Fibroblast of skin of abdomen (primary cell): ENCODE measurements around the gene SERTAD1.

Experiments
- DNase-seq: peaks from one replicate; pipeline ENCODE4 v3.0.0-alpha.2; 2013

The SERTAD1 gene

DNA sequence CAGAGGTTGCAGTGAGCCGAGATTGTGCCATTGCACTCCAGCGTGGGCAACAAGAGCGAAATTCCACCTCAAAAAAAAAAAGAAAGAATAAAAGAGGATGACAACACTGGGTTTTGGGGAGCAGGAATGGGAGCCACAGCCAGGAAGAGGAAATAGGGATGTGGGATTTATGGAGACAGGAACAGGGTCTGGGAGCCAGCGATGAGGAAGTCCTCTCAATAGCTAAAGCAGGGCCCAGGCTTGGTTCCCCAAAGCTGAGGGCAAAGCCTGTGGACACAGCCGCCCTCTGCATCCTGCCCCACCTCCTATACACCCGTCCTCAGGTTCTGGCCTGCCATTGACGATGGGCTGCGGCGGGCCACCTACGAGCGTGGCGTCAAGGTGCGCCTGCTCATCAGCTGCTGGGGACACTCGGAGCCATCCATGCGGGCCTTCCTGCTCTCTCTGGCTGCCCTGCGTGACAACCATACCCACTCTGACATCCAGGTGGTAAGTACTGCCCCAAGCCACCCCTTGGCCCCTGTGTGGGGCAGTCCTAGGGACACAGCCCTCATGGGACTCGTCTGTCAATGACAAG, 49.4 kb downstream of the SERTAD1 start:
- DNase-seq, result no peak

DNA sequence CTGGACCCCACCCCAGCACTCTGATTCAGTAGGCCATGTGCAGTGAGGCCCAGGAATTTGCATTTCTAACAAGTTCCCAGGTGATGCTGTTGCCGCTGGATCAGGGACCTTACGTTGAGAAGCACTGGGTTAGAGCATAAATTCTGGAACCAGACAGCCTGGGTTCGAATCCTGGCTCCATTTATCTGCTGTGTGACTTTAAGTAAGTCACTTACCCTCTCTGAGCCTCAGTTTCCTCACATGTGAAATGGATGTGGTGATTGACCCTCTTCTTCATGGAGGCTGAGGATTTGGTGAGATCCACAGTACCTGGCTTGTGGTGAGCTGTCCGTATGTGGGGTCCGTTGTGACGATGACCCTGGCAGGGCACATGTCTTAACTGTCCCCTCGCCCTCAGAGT, 51.7 kb downstream of the SERTAD1 start:
- DNase-seq, result no peak

DNA sequence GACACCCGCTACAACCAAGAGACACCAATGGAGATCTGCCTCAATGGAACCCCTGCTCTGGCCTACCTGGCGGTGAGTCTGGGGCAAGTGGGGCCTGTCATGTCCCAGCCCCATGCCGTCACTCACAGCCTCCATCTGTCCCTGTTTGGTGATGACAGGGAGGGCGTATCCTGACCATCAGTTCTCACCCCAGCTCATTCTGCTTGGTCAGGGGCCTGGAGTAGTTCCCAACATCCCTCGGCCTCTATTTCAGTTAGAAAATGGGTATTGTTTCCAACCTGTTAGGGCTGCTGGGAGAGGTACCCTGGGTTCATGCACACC, 54.0 kb downstream of the SERTAD1 start:
- no peak for DNase-seq
